Glutamatergic neuron (in vitro differentiated cells): Measurements from ENCODE around the gene SOX1. TPM values are rescaled to one million over a fixed set of nuclear protein-coding genes. Genes with fewer than 3 reads are reported as not detected.

ENCODE experiments used
- DNase-seq: peaks from one replicate; pipeline ENCODE4 v3.0.0; 2022
- H3K27ac Mint-ChIP-seq: one replicate; pipeline ENCODE4 v1.8.0; 2020; ENCODE audit warnings: mild to moderate bottlenecking, mixed read lengths, inconsistent platforms; ENCODE audit not compliant: unreplicated experiment
- H3K27me3 Mint-ChIP-seq: one replicate; pipeline ENCODE4 v1.8.0; 2020; ENCODE audit warnings: mild to moderate bottlenecking, moderate library complexity, mixed read lengths, inconsistent platforms; ENCODE audit not compliant: unreplicated experiment
- H3K36me3 Mint-ChIP-seq: one replicate; pipeline ENCODE4 v1.8.0; 2020; ENCODE audit warnings: mild to moderate bottlenecking, mixed read lengths, inconsistent platforms; ENCODE audit not compliant: unreplicated experiment
- H3K4me1 Mint-ChIP-seq: one replicate; pipeline ENCODE4 v1.8.0; 2020; ENCODE audit warnings: mild to moderate bottlenecking, low read depth, mixed read lengths, inconsistent platforms; ENCODE audit not compliant: unreplicated experiment
- H3K4me3 Mint-ChIP-seq: one replicate; pipeline ENCODE4 v1.8.0; 2020; ENCODE audit warnings: mild to moderate bottlenecking, mixed read lengths, inconsistent platforms; ENCODE audit not compliant: unreplicated experiment
- H3K9me3 Mint-ChIP-seq: one replicate; pipeline ENCODE4 v1.8.0; 2020; ENCODE audit warnings: mild to moderate bottlenecking, moderate library complexity, mixed read lengths, inconsistent platforms; ENCODE audit not compliant: unreplicated experiment
- CTCF ChIP-seq: fragments of 200-600 bp; sonication (generic); IDR thresholded peaks from one replicate; pipeline ENCODE4 v1.5.0; 2021; ENCODE audit not compliant: partially characterized antibody, unreplicated experiment
- total RNA-seq: library from RNA; stranded (reverse); fragmentation: NEBNext Ultra II Directional; extraction: Animal tissue kit (Norgen Biotek cat#: 25700); gene quantifications from one replicate; pipeline ENCODE4 v1.2.1, GENCODE V29; 2021; ENCODE audit not compliant: unreplicated experiment

SOX1 gene
- total RNA-seq, 1 donor from 2014 or later = 0.76 TPM

GRCh38 chr13:112032186-112032993 lies 34.6 kb upstream of the SOX1 start:
- Mint-ChIP-seq H3K27ac (no peak overlapping the region), H3K9me3 (peaks cover 8% of the 10 kb centered on the region), H3K4me1 (peaks cover 8% of the 10 kb centered on the region), H3K27me3 (peaks cover 8% of the 10 kb centered on the region), H3K36me3 (peaks cover 8% of the 10 kb centered on the region), H3K4me3 (no peak overlapping the region)
- no peak for DNase-seq
- no peak for TF ChIP-seq CTCF

GRCh38 chr13:112034231-112034630 lies 32.7 kb upstream of the SOX1 start:
- peaks cover 7% of the 10 kb centered on the region for H3K9me3 Mint-ChIP-seq
- no peak for DNase-seq
- H3K27ac Mint-ChIP-seq = no peak overlapping the region
- TF ChIP-seq CTCF = no peak
- no peak overlapping the region for H3K4me3 Mint-ChIP-seq
- peaks cover 10% of the 10 kb centered on the region for H3K36me3 Mint-ChIP-seq
- H3K27me3 Mint-ChIP-seq = peaks cover 12% of the 10 kb centered on the region
- peaks cover 8% of the 10 kb centered on the region for H3K4me1 Mint-ChIP-seq

GRCh38 chr13:112034846-112035245 lies 32.1 kb upstream of the SOX1 start:
- no peak for TF ChIP-seq CTCF
- no peak overlapping the region for H3K4me3 Mint-ChIP-seq
- DNase-seq = no peak
- H3K36me3 Mint-ChIP-seq = peaks cover 10% of the 10 kb centered on the region
- H3K27me3 Mint-ChIP-seq = peaks cover 12% of the 10 kb centered on the region
- H3K27ac Mint-ChIP-seq = no peak overlapping the region
- H3K9me3 Mint-ChIP-seq = peaks cover 7% of the 10 kb centered on the region
- peaks cover 8% of the 10 kb centered on the region for H3K4me1 Mint-ChIP-seq

GRCh38 chr13:112042496-112042895 lies 24.5 kb upstream of the SOX1 start:
- Mint-ChIP-seq H3K4me3 (no peak overlapping the region), H3K27me3 (peaks cover 5% of the 10 kb centered on the region), H3K4me1 (no peaks in the 10 kb centered on the region), H3K27ac (no peak overlapping the region), H3K36me3 (peaks cover 37% of the 10 kb centered on the region), H3K9me3 (peaks cover 2% of the 10 kb centered on the region)
- no peak for TF ChIP-seq CTCF
- DNase-seq = no peak

- H3K36me3 Mint-ChIP-seq = peaks cover 14% of the 10 kb centered on the region
- H3K9me3 Mint-ChIP-seq = peaks cover 12% of the 10 kb centered on the region
- H3K27me3 Mint-ChIP-seq = peaks cover 21% of the 10 kb centered on the region
- no peak for DNase-seq
- TF ChIP-seq CTCF = no peak
- H3K4me1 Mint-ChIP-seq = peaks cover 11% of the 10 kb centered on the region
- H3K4me3 Mint-ChIP-seq = no peak overlapping the region
- H3K27ac Mint-ChIP-seq = no peak overlapping the region
Measured at GRCh38 chr13:112052213-112052612, 14.7 kb upstream of the SOX1 start.
